Esophagus muscularis mucosa (tissue), 3 donors: ENCODE results near the gene PUS7.

Experiments used
- POLR2A ChIP-seq: fragments of 450-650 bp; IDR thresholded peaks from one replicate; pipeline ENCODE4 v1.6.1; 2017; ENCODE audit warnings: antibody characterized with exemption, moderate library complexity, mild to moderate bottlenecking, low read depth
- POLR2AphosphoS5 ChIP-seq, 2 donors: sonication (generic); formaldehyde crosslinking; IDR thresholded peaks; one replicate each; pipeline ENCODE4 v1.6.1; 2017; ENCODE audit warnings: antibody characterized with exemption in 2 of 2
- TF ChIP-seq, protein P1 (sequence below), 3 experiments: fragments of 200-600 bp in 2 of 3; fragments of 450-650 bp in 1 of 3; sonication (generic) in 2 of 3; IDR thresholded peaks; one replicate each; pipeline ENCODE4 v1.5.1; 2017 to 2019; ENCODE audit warnings: antibody characterized with exemption in 3 of 3, mild to moderate bottlenecking in 2 of 3, moderate library complexity in 1 of 3

DNA sequence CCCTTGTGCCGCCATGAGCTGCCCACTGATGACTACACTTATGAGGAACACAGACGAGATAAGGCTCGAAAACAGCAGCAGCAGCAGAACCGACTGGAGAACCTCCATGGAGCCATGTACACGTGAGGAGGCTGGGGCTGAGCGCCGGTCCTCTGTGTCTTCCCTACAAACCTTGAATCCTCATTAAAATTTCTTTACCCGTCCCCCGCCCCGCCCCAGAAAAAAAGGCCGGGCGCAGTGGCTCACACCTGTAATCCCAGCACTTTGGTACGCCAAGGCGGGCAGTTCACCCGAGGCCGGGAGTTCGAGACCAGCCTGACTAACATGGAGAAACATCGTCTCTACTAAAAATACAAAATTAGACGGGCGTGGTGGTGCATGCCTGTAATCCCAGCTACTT, 8.5 kb upstream of the PUS7 start:
- TF ChIP-seq, protein P1, sequence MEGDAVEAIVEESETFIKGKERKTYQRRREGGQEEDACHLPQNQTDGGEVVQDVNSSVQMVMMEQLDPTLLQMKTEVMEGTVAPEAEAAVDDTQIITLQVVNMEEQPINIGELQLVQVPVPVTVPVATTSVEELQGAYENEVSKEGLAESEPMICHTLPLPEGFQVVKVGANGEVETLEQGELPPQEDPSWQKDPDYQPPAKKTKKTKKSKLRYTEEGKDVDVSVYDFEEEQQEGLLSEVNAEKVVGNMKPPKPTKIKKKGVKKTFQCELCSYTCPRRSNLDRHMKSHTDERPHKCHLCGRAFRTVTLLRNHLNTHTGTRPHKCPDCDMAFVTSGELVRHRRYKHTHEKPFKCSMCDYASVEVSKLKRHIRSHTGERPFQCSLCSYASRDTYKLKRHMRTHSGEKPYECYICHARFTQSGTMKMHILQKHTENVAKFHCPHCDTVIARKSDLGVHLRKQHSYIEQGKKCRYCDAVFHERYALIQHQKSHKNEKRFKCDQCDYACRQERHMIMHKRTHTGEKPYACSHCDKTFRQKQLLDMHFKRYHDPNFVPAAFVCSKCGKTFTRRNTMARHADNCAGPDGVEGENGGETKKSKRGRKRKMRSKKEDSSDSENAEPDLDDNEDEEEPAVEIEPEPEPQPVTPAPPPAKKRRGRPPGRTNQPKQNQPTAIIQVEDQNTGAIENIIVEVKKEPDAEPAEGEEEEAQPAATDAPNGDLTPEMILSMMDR (IDR thresholded peaks at IDR 0.05) = no peak
- TF ChIP-seq POLR2A = no peak
- TF ChIP-seq POLR2AphosphoS5 (IDR thresholded peaks at IDR 0.05) = no peak
